ENCODE results near the gene RAX2.

DNA sequence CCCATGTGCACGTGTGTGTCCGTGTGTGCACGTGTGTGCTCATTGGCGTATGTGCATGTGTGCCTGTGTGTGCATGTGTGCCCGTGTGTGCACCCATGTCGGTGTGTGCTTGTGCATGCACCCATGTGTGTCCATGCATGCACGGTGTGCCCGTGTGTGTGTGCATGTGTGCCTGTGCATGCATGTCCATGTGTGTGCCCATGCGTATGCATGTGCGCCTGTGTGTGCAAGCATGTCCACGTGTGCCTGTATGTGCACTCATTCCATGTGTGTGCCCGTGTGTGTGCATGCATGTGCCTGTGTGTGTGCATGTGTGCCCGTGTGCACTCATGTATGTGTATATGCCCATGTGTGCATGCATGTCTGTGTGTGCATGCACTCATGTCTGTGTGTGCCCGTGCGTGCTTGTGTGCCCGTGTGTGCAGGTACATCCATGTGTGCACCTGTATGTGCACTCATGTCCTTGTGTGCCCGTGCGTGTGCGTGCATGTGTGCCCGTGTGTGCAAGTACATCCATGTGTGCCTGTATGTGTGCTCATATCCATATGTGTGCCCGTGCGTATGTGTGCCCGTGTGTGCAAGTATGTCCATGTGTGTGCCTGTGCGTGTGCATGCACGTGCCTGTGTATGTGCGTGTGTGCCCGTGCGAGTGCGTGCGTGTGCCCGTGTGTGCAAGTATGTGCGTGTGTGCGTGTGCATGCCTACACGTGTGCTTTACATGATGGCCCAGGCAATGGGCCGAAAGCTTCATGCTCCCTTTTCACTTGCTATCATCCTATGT, 35.7 kb upstream of the RAX2 start:
- TF ChIP-seq, protein P1, sequence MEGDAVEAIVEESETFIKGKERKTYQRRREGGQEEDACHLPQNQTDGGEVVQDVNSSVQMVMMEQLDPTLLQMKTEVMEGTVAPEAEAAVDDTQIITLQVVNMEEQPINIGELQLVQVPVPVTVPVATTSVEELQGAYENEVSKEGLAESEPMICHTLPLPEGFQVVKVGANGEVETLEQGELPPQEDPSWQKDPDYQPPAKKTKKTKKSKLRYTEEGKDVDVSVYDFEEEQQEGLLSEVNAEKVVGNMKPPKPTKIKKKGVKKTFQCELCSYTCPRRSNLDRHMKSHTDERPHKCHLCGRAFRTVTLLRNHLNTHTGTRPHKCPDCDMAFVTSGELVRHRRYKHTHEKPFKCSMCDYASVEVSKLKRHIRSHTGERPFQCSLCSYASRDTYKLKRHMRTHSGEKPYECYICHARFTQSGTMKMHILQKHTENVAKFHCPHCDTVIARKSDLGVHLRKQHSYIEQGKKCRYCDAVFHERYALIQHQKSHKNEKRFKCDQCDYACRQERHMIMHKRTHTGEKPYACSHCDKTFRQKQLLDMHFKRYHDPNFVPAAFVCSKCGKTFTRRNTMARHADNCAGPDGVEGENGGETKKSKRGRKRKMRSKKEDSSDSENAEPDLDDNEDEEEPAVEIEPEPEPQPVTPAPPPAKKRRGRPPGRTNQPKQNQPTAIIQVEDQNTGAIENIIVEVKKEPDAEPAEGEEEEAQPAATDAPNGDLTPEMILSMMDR (IDR thresholded peaks at IDR 0.05; ENCODE audit: low read depth, low read length), result no peak
- TF ChIP-seq, protein P2, sequence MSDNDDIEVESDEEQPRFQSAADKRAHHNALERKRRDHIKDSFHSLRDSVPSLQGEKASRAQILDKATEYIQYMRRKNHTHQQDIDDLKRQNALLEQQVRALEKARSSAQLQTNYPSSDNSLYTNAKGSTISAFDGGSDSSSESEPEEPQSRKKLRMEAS (IDR thresholded peaks at IDR 0.05; ENCODE audit: low read depth, low read length), result no peak
- TF ChIP-seq POLR2A (IDR thresholded peaks at IDR 0.05; ENCODE audit: extremely low read depth, insufficient read length) (no peak), MYC (IDR thresholded peaks at IDR 0.05; ENCODE audit: low read depth, low read length) (no peak)

All from NB4 (cell line).